Measurements from ENCODE around the gene INSYN2B. TPM values are rescaled to one million over a fixed set of nuclear protein-coding genes. Genes with fewer than 3 reads are reported as not detected.

The INSYN2B gene
- polyA plus RNA-seq, 1 donor (not counting 4 experiments of a cell fraction or from before 2014, with no cell fraction given), result 0.16 TPM

GRCh38 chr5:170011751-170012150, 31.5 kb upstream of the INSYN2B start:
- Histone ChIP-seq H3K4me1 (ENCODE audit: control insufficient read depth, extremely low read depth, insufficient read depth, low read length) (no peaks in the 10 kb centered on the region), H3K79me2 (ENCODE audit: control insufficient read depth, insufficient read depth, low read length) (no peaks in the 10 kb centered on the region), H3K9me1 (ENCODE audit: control insufficient read depth, extremely low read depth, insufficient read depth, low read length) (no peaks in the 10 kb centered on the region), H4K20me1 (ENCODE audit: control insufficient read depth, extremely low read depth, insufficient read depth, low read length) (no peaks in the 10 kb centered on the region), H2AFZ (ENCODE audit: control insufficient read depth, low read length) (no peak overlapping the region), H3K4me3 (ENCODE audit: control insufficient read depth in 2 of 3, extremely low read depth in 1 of 3, insufficient read depth in 2 of 3, low read depth in 1 of 3, low read length in 3 of 3) (no peak overlapping the region), H3K9me3 (ENCODE audit: control insufficient read depth, low read depth, low read length) (no peaks in the 10 kb centered on the region), H3K27ac (ENCODE audit: control insufficient read depth, insufficient read depth, low read length) (no peak overlapping the region), H3K9ac (ENCODE audit: control insufficient read depth, extremely low read depth, insufficient read depth, low read length) (no peak overlapping the region), H3K27me3 (ENCODE audit: control insufficient read depth, extremely low read depth, insufficient read depth, low read length) (no peaks in the 10 kb centered on the region), H3K4me2 (ENCODE audit: control insufficient read depth, extremely low read depth, insufficient read depth, low read depth, low read length) (no peak overlapping the region), H3K36me3 (ENCODE audit: control insufficient read depth in 2 of 2, extremely low read depth in 1 of 2, insufficient read depth in 2 of 2, low read length in 2 of 2) (no peaks in the 10 kb centered on the region)
- FAIRE-seq (no peak), DNase-seq (ENCODE audit: low read depth, low spot score) (no peak)
- dilution Hi-C loops (cut with MboI; ENCODE audit: extremely low pct_ligation_motif_present, low sequenced_read_pairs), result no loop called here
- TF ChIP-seq EZH2 (IDR thresholded peaks at IDR 0.05; ENCODE audit: low read length) (no peak), CTCF (optimal IDR thresholded peaks at IDR 0.05 in 1 of 3, IDR thresholded peaks at IDR 0.05 in 1 of 3, conservative IDR thresholded peaks at IDR 0.05 in 1 of 3; ENCODE audit: extremely low read depth in 1 of 3, insufficient read depth in 2 of 3, low read length in 3 of 3) (no peak)

GRCh38 chr5:170010595-170010994, 30.3 kb upstream of the INSYN2B start:
- H3K36me3 ChIP-seq (ENCODE audit: control insufficient read depth in 2 of 2, extremely low read depth in 1 of 2, insufficient read depth in 2 of 2, low read length in 2 of 2), result no peaks in the 10 kb centered on the region
- no peak overlapping the region for H3K4me2 ChIP-seq (ENCODE audit: control insufficient read depth, extremely low read depth, insufficient read depth, low read depth, low read length)
- no peaks in the 10 kb centered on the region for H3K9me1 ChIP-seq (ENCODE audit: control insufficient read depth, extremely low read depth, insufficient read depth, low read length)
- H3K4me1 ChIP-seq (ENCODE audit: control insufficient read depth, extremely low read depth, insufficient read depth, low read length), result no peaks in the 10 kb centered on the region
- dilution Hi-C loops (cut with MboI; ENCODE audit: extremely low pct_ligation_motif_present, low sequenced_read_pairs), result no loop called here
- H3K9ac ChIP-seq (ENCODE audit: control insufficient read depth, extremely low read depth, insufficient read depth, low read length), result no peak overlapping the region
- DNase-seq (ENCODE audit: low read depth, low spot score) (no peak), FAIRE-seq (no peak)
- no peaks in the 10 kb centered on the region for H3K9me3 ChIP-seq (ENCODE audit: control insufficient read depth, low read depth, low read length)
- H3K27ac ChIP-seq (ENCODE audit: control insufficient read depth, insufficient read depth, low read length), result no peak overlapping the region
- no peaks in the 10 kb centered on the region for H3K79me2 ChIP-seq (ENCODE audit: control insufficient read depth, insufficient read depth, low read length)
- H3K4me3 ChIP-seq (ENCODE audit: control insufficient read depth in 2 of 3, extremely low read depth in 1 of 3, insufficient read depth in 2 of 3, low read depth in 1 of 3, low read length in 3 of 3), result no peak overlapping the region
- H4K20me1 ChIP-seq (ENCODE audit: control insufficient read depth, extremely low read depth, insufficient read depth, low read length), result no peaks in the 10 kb centered on the region
- H2AFZ ChIP-seq (ENCODE audit: control insufficient read depth, low read length), result no peak overlapping the region
- no peak for TF ChIP-seq EZH2 (IDR thresholded peaks at IDR 0.05; ENCODE audit: low read length)
- TF ChIP-seq CTCF (optimal IDR thresholded peaks at IDR 0.05 in 1 of 3, IDR thresholded peaks at IDR 0.05 in 1 of 3, conservative IDR thresholded peaks at IDR 0.05 in 1 of 3; ENCODE audit: extremely low read depth in 1 of 3, insufficient read depth in 2 of 3, low read length in 3 of 3), result no peak
- H3K27me3 ChIP-seq (ENCODE audit: control insufficient read depth, extremely low read depth, insufficient read depth, low read length), result no peaks in the 10 kb centered on the region
